NCI-H1417 treated with DMSO at 0.1 percent for 48 hours (cell line): ENCODE measurements around the gene GLMP.

Source experiments
- DNase-seq: peaks from one replicate; lab custom pipeline; 2025; lab: John Stamatoyannopoulos, UW

Gene GLMP

GRCh38 chr1:156248323-156248683, 47.2 kb downstream of the GLMP start:
- no peak for DNase-seq

DNA sequence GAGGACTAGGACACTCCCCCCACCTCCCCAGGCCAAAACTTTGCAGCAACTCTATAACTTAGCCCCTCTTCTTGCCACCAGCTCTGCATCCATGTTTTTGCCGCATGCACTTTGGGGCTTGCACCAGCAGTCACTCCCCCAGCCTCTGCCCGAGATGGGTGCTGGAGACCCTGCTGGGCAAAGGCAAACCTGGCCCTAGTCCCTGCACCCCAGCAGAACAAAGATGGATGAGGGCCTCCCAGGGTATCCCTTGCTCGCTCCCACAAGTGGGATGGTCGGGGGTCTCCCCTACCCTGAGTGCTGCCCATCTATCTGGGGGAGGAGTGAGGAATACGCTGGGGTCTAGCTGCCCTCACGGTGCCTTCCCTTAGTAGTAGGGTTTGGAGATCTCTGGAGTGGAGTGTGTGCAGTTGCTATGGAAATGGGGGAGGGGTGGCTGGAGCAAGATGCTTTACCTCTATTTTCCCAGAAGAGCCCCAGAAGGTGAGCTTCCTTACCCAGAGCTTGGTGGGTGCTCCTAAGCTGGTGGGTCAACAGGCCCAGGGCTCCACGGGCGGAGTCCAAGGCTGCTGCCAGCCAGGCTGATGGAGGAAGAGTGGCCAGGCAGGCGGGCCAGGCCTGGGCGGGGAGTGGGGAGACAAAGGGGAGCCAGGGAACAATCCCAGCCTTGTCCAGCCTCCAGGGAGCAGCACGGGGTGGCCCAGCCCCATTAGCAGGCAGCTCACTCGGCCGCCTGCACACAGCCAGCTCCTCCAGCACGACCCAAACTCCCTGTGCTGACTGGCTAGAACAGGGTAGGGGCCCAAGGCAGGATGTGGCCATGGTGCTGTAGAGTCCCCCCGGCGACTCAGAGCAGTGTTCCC, 47.8 kb downstream of the GLMP start, which contains the start of gene PAQR6:
TSS of gene PAQR6 (minus strand) at position 597 of the 863 bp plus-strand sequence. CDS start 1,325 bp downstream, outside the sequence.
- DNase-seq: no peak

- no peak for DNase-seq
These were observed 48.6 kb downstream of the GLMP start for GRCh38 chr1:156246781-156247459.

DNA sequence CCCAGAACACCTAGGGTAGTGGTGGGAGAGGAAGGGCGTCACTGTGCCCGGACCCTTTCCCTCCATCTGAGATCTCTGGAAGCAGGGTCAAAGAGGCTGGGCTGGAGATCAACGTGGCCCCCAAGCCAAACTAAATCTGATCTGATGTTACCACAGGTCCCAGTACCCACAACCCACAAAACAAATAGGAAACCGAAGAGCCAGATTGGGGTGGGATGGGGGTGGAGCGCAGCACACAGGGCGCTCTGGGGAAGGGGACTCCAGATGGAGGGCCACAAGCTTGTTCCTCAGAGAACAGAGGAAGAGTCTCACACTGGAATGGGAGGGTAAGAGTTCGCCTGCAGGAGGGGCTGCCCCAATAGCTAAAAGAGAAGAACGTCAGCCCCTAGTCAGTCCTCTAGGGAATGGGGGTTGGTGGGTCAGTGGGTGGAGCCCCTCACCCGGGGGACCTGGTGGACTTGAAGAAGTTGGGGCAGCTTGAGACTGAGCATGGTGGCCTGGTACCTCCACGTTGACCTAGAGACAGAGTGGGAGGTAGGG, 49.2 kb downstream of the GLMP start:
- DNase-seq: no peak

DNA sequence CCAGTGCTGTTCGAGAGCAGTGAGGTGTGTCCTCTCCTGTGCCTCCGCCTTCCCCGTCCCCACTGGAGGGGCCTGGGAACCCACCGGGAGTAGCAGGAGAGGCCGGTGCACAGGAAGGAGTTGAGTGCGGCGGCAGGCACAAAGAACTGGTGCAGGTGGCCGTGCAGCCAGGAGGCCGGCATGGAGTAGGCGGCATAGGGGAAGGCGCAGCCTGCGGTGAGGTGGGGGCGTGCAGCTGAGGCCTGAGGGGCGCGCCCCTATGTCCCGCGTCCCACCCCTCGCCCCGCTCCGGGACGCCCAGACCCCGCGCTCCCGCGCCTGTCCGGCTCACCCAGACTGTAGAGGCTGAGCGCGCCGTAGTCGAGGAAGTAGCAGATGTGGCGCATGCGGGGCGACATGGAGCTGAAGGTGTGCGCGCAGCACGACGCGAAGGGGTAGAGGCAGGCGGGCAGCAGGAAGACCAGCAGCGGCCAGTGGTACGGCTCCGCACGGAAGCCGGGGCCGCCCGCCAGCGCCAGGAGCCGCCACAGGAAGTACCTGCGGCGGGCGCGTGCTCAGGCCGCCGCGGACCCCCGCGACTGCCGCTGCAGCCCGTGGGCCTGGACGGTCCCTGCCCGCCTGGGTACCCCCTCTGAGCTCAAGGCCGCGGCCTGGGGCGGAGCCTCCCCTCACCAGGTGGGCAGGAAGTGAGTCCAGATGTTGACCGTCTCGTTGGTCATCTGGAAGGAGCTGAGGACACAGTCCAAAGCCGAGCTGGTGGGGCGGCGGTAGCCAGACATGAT, 49.8 kb downstream of the GLMP start:
- DNase-seq: no peak

DNA sequence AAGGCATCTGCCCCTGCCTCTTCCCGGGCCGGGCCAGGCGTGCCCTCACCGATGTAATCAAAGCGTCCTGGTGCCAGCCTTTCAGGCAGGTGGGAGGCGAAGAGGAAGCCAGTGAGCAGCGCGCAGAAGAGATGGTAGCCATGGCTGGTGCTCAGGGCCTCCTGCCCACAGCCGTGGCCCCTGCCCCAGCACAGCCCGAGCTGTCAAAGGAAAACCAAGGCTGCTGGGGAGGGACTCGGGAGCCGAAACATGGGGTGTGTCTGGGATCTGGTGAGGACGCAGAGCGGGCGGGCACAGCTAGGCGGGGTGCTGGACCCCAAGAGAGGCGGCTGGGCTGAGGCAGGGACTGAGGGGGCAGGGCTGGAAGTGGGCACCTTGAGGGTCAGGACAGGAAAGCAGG, 50.8 kb downstream of the GLMP start:
- DNase-seq: no peak

DNA sequence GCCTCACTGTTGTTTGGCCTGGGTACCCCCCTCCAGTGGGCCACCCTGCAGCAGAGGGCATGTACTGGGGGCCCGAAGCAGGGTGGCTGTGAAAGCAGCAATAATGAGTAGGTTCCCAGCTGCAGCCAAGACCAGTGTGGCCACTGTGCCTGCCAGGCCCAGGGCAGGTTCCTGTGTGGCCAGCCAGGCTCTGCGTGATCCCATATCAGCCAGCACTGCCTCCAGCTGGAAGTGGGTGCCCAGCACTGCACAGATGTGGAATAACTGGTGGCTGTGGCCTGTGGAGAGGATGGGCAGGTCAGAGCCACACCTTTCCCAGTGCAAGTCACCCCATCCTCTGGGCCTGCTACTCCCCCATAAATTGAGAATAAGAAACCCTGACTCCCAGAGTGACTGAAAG, 51.4 kb downstream of the GLMP start:
- no peak for DNase-seq

- DNase-seq: no peak
These were observed 52.7 kb downstream of the GLMP start for GRCh38 chr1:156242738-156243137.
